GM12878 (cell line): Measurements from ENCODE around the gene VPS54. TPM values are rescaled to one million over a fixed set of nuclear protein-coding genes. Genes with fewer than 3 reads are reported as not detected.

Experiments used
- ATAC-seq: fragments of 200-7000 bp; cut with Tn5 transposase; 3 replicates; pipeline ENCODE4 v1.9.1; 2020; ENCODE audit warnings: mild to moderate bottlenecking, moderate library complexity
- BruUV-seq: library from RNA; stranded (reverse); fragments of 400-500 nt; replicated peaks from 2 replicates; lab custom pipeline; 2021; lab: Mats Ljungman, UMichigan
- CTCF ChIA-PET: fragments of 300-600 bp; sonication (Branson Sonifier 250); formaldehyde crosslinking; extraction: SDS; loops from one replicate; lab custom pipeline; 2021; ENCODE audit warnings: inconsistent platforms; lab: Yijun Ruan, JAX
- POLR2A ChIA-PET: fragments of 350-600 bp; formaldehyde crosslinking; extraction: SDS; loops from one replicate; lab custom pipeline; 2021; ENCODE audit warnings: inconsistent platforms; lab: Charles Lee
- RAD21 ChIA-PET: fragments of 300-600 bp; sonication (Branson Sonifier 250); formaldehyde crosslinking; loops from one replicate; lab custom pipeline; 2023; ENCODE audit warnings: antibody characterized with exemption; ENCODE audit not compliant: unreplicated experiment; lab: Charles Lee
- SMC1A ChIA-PET: fragments of 300-600 bp; sonication (Branson Sonifier 250); formaldehyde crosslinking; loops from one replicate; lab custom pipeline; 2023; ENCODE audit not compliant: unreplicated experiment, uncharacterized antibody; lab: Charles Lee
- DNase-seq: peaks from one replicate; pipeline ENCODE4 v3.0.0-alpha.2; 2011; ENCODE audit warnings: low read depth, low spot score
- FAIRE-seq: peaks from 3 replicates; lab custom pipeline; 2011; peaks lifted over from hg19 to GRCh38; lab: Jason Lieb, UNC
- H2AFZ ChIP-seq: 2 replicates; pipeline ENCODE4 v1.6.0; 2011; ENCODE audit warnings: low read depth, low read length, control low read depth; ENCODE audit not compliant: control insufficient read depth
- H3K27ac ChIP-seq: 2 replicates; pipeline ENCODE4 v1.5.1; 2011; ENCODE audit warnings: control low read depth; ENCODE audit not compliant: control insufficient read depth, insufficient read depth
- H3K27me3 ChIP-seq, 2 experiments: replicated peaks in 1 of 2; 2 replicates each; pipeline versions ENCODE4 v1.6.0 to v1.6.1; 2011; ENCODE audit warnings: low read length in 1 of 2; ENCODE audit not compliant: control insufficient read depth in 2 of 2, insufficient read depth in 2 of 2
- H3K36me3 ChIP-seq, 2 experiments: 2 replicates each; pipeline ENCODE4 v1.5.1; 2011; ENCODE audit warnings: low read length in 1 of 2; ENCODE audit not compliant: control insufficient read depth in 2 of 2, insufficient read depth in 2 of 2
- H3K4me1 ChIP-seq: 2 replicates; pipeline ENCODE4 v1.6.1; 2011; ENCODE audit warnings: mild to moderate bottlenecking, low read length, moderate library complexity, mixed read lengths; ENCODE audit not compliant: control insufficient read depth, insufficient read depth
- H3K4me2 ChIP-seq: 2 replicates; pipeline ENCODE4 v1.6.0; 2011; ENCODE audit warnings: control low read depth; ENCODE audit not compliant: control insufficient read depth, insufficient read depth
- H3K4me3 ChIP-seq: fragments of 200-600 bp; sonication (generic); 2 replicates; pipeline ENCODE4 v1.5.1; 2016
- H3K79me2 ChIP-seq: 2 replicates; pipeline ENCODE4 v1.6.0; 2011; ENCODE audit warnings: low read length; ENCODE audit not compliant: control insufficient read depth, insufficient read depth
- H3K9ac ChIP-seq: 2 replicates; pipeline ENCODE4 v1.8.0; 2011; ENCODE audit warnings: low read length, control low read depth, mixed read lengths; ENCODE audit not compliant: control insufficient read depth, insufficient read depth
- H3K9me3 ChIP-seq: replicated peaks from 3 replicates; pipeline ENCODE4 v1.5.1; 2011; ENCODE audit warnings: mild to moderate bottlenecking, low read length; ENCODE audit not compliant: control insufficient read depth, insufficient read depth
- H4K20me1 ChIP-seq: 2 replicates; pipeline ENCODE4 v1.6.0; 2011; ENCODE audit not compliant: control insufficient read depth, insufficient read depth
- ATF7 ChIP-seq: fragments of 450-650 bp; IDR thresholded peaks from 2 replicates; pipeline ENCODE4 v1.6.1; 2016; ENCODE audit warnings: low read depth, mild to moderate bottlenecking
- E4F1 ChIP-seq: fragments of 450-650 bp; IDR thresholded peaks from 2 replicates; pipeline ENCODE4 v1.6.1; 2018; ENCODE audit warnings: borderline replicate concordance, mild to moderate bottlenecking; ENCODE audit not compliant: partially characterized antibody
- EED ChIP-seq: sonication (generic); IDR thresholded peaks from 2 replicates; pipeline ENCODE4 v1.6.1; 2016; ENCODE audit warnings: antibody characterized with exemption, low read depth
- FOXM1 ChIP-seq: IDR thresholded peaks from 2 replicates; pipeline ENCODE4 v1.6.1; 2012; ENCODE audit warnings: low read depth, mild to moderate bottlenecking, inconsistent platforms, low read length, moderate library complexity
- IRF4 ChIP-seq: IDR thresholded peaks from 2 replicates; pipeline ENCODE4 v1.6.1; 2011; ENCODE audit warnings: low read depth, low read length
- JUNB ChIP-seq: IDR thresholded peaks from 2 replicates; pipeline ENCODE4 v1.6.1; 2016; ENCODE audit warnings: antibody characterized with exemption, mild to moderate bottlenecking
- PAX5 ChIP-seq: IDR thresholded peaks from 2 replicates; pipeline ENCODE4 v1.6.1; 2011; ENCODE audit warnings: low read depth, low read length, borderline replicate concordance
- POU2F2 ChIP-seq: IDR thresholded peaks from 3 replicates; pipeline ENCODE4 v1.6.1; 2011; ENCODE audit warnings: low read depth, mild to moderate bottlenecking, low read length, borderline replicate concordance
- RAD21 ChIP-seq: IDR thresholded peaks from 2 replicates; pipeline ENCODE4 v1.6.1; 2011; ENCODE audit warnings: mild to moderate bottlenecking, low read depth, low read length, moderate library complexity; ENCODE audit not compliant: insufficient read depth
- RB1 ChIP-seq: fragments of 450-650 bp; formaldehyde crosslinking; IDR thresholded peaks from 2 replicates; pipeline ENCODE4 v1.6.1; 2017; ENCODE audit warnings: mild to moderate bottlenecking, borderline replicate concordance
- RELA ChIP-seq: fragments of 450-650 bp; IDR thresholded peaks from 2 replicates; pipeline ENCODE4 v1.8.0; 2014; ENCODE audit warnings: borderline replicate concordance; ENCODE audit not compliant: partially characterized antibody
- SIN3A ChIP-seq: IDR thresholded peaks from 2 replicates; pipeline ENCODE4 v1.6.1; 2012; ENCODE audit warnings: low read depth, low read length, improper control_type of control experiment
- STAT1 ChIP-seq: fragments of 450-650 bp; conservative IDR thresholded peaks from 2 replicates; pipeline ENCODE4 v1.6.1; 2014; ENCODE audit warnings: antibody characterized with exemption, mild to moderate bottlenecking
- SUZ12 ChIP-seq: fragments of 200-600 bp; sonication (generic); IDR thresholded peaks from one replicate; pipeline ENCODE4 v1.6.1; 2018; ENCODE audit warnings: antibody characterized with exemption, mild to moderate bottlenecking; ENCODE audit not compliant: unreplicated experiment
- TAF1 ChIP-seq: IDR thresholded peaks from 2 replicates; pipeline ENCODE4 v1.6.1; 2011; ENCODE audit warnings: mild to moderate bottlenecking, low read depth, low read length, borderline replicate concordance
- TCF3 ChIP-seq: IDR thresholded peaks from 2 replicates; pipeline ENCODE4 v1.6.1; 2012; ENCODE audit warnings: low read depth, mild to moderate bottlenecking, low read length, borderline replicate concordance; ENCODE audit not compliant: insufficient read depth
- TCF7 ChIP-seq: IDR thresholded peaks from 2 replicates; pipeline ENCODE4 v1.6.1; 2014; ENCODE audit warnings: antibody characterized with exemption, borderline replicate concordance
- ZBTB40 ChIP-seq: fragments of 450-650 bp; IDR thresholded peaks from 2 replicates; pipeline ENCODE4 v1.6.1; 2016; ENCODE audit warnings: mild to moderate bottlenecking, moderate library complexity, borderline replicate concordance
- ZNF384 ChIP-seq: IDR thresholded peaks from 2 replicates; pipeline ENCODE4 v1.6.1; 2012; ENCODE audit warnings: low read depth, mild to moderate bottlenecking, low read length, improper control_type of control experiment, borderline replicate concordance
- WGBS: methylation state at CpG from one replicate; pipeline ENCODE4 v1.1.6; 2016; ENCODE audit warnings: low lambda C conversion rate; ENCODE audit not compliant: insufficient replicate concordance, insufficient coverage; ENCODE audit errors: missing lambda C conversion rate; 5-methylcytosine and 5-hydroxymethylcytosine counted together
- in situ Hi-C: fragments of 300-500 bp; cut with MboI; formaldehyde crosslinking; loops from 9 replicates; pipeline ENCODE4 v1.14.3; 2018; ENCODE audit warnings: mixed read lengths
- intact Hi-C: fragments of 100-400 bp; cut with micrococcal nuclease; formaldehyde crosslinking; loops from one replicate; pipeline ENCODE4 v1.14.2; 2022; ENCODE audit not compliant: unreplicated experiment
- polyA plus RNA-seq, 11 experiments: library from polyadenylated mRNA; depleted of rRNA in 4 of 11; unstranded in 6 of 11; stranded (reverse) in 5 of 11; fragments of >200 nt; fragmentation: Nextera tagmentation in 4 of 11; fragmentation: Illumina TruSeq in 1 of 11; extraction: Ambion mirVana in 4 of 11; extraction: Trizol in 1 of 11; gene quantifications; 1 replicate in 1 of 11; 2 replicates in 10 of 11; pipeline versions ENCODE4 v1.2.1 to v1.2.3, GENCODE V29; 2011 to 2016; ENCODE audit warnings: inconsistent platforms in 2 of 11, missing spikeins in 2 of 11, low read depth in 1 of 11
- total RNA-seq, 4 experiments: library from RNA; depleted of rRNA in 3 of 4; stranded (reverse); fragments of >200 nt in 3 of 4; fragmentation: Illumina TruSeq in 1 of 4; extraction: Trizol in 1 of 4; gene quantifications; 2 replicates each; pipeline versions ENCODE4 v1.2.1 to v1.2.3, GENCODE V29; 2013 to 2021

Gene VPS54
- total and polyA plus RNA-seq, 10 of the 15 experiments (the other 5 are each of a cell fraction or from before 2014, with no cell fraction given): 1.6 to 16.2 (median 9.3) TPM

- H3K79me2 ChIP-seq: no peaks in the 10 kb centered on the region
- H3K4me2 ChIP-seq: no peak overlapping the region
- intact Hi-C loops (no loop called here), in situ Hi-C loops (no loop called here)
- H3K27ac ChIP-seq: no peak overlapping the region
- ChIA-PET CTCF (interaction anchor here (1.1 to 14.1 kb wide), 3 partner anchors 56 to 273 kb away, joined by 3 to 420 read pairs (median 6); no protein-coding TSS in a partner anchor), RAD21 (interaction anchor here (11.1 to 12.9 kb wide), 2 partner anchors 257 to 272 kb away, joined by 82 to 358 read pairs; no protein-coding TSS in a partner anchor), POLR2A (interaction anchor here (1.3 kb wide), 1 partner anchor 270 kb away, joined by 4 read pairs; no protein-coding TSS in a partner anchor), SMC1A (interaction anchor here (1.4 to 3.9 kb wide), 5 partner anchors 41 to 273 kb away, joined by 5 to 17 read pairs (median 6); no protein-coding TSS in a partner anchor)
- no TSS peak for BruUV-seq
- DNase-seq (no peak), ATAC-seq (no peak), FAIRE-seq (no peak)
- no peak overlapping the region for H3K4me3 ChIP-seq
- no peak for TF ChIP-seq RAD21
- no peak for TF ChIP-seq RB1
- TF ChIP-seq IRF4: no peak
- no peak for TF ChIP-seq ZBTB40
- no peak for TF ChIP-seq ATF7
- no peak for TF ChIP-seq E4F1
- no peak for TF ChIP-seq EED
- no peak for TF ChIP-seq RELA
- no peak for TF ChIP-seq SIN3A
- no peak for TF ChIP-seq TCF3
- no peak for TF ChIP-seq JUNB
- TF ChIP-seq TCF7: no peak
- no peak for TF ChIP-seq SUZ12
- TF ChIP-seq STAT1: no peak
- TF ChIP-seq PAX5: no peak
- TF ChIP-seq POU2F2: no peak
- no peak for TF ChIP-seq TAF1
- TF ChIP-seq ZNF384: no peak
- no peak for TF ChIP-seq FOXM1
- H3K4me1 ChIP-seq: peaks cover 19% of the 10 kb centered on the region
- no peaks in the 10 kb centered on the region for H3K9me3 ChIP-seq
- no peak overlapping the region for H2AFZ ChIP-seq
- no peaks in the 10 kb centered on the region for H3K27me3 ChIP-seq
- no peaks in the 10 kb centered on the region for H3K36me3 ChIP-seq
- no peak overlapping the region for H3K9ac ChIP-seq
- 98% methylated on average over 2 of the region's 2 CpGs for WGBS
- no peaks in the 10 kb centered on the region for H4K20me1 ChIP-seq
These were observed 36.8 kb upstream of the VPS54 start for GRCh38 chr2:64056021-64056420.
